ENCODE data around the gene HIPK2. TPM values are rescaled to one million over a fixed set of nuclear protein-coding genes. Genes with fewer than 3 reads are reported as not detected.

Gene HIPK2
- total RNA-seq, 2 donors from 2014 or later = 49.4 to 68.5 TPM

DNA sequence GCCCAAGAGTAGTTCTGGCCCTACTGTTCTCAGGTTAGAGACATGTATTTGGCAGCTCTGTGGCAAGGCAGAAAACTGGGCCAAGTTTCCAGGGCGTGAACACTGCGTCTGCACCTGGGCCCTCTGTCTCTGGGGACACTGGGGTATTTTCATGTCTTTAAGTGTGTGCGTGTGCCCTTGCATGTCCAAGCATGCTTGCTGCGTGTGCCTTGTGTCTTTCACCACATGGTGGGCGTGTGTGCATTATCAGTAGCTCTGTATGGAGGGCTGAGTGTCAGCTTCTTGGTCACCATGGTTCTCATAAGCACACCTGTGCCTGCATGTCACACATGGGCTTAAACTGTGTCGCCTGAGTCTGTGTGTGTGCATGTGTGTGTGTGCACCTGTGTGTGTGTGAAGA, 69.3 kb downstream of the HIPK2 start:
- Histone ChIP-seq H3K27me3 (replicated peaks; ENCODE audit: insufficient read depth) (no peaks in the 10 kb centered on the region), H3K4me1 (ENCODE audit: control insufficient read depth in 1 of 2, low read depth in 2 of 2) (peaks cover under 1 to 10% of the 10 kb centered on the region in 2 donors), H3K36me3 (peaks cover 11% of the 10 kb centered on the region), H3K9me3 (no peaks in the 10 kb centered on the region), H3K27ac (no peak overlapping the region), H3K4me3 (no peak overlapping the region)
- ATAC-seq (ENCODE audit: insufficient number of reproducible peaks, low FRiP score, low read depth) (no peak), DNase-seq (ENCODE audit: low spot score) (no peak)
- TF ChIP-seq CTCF (IDR thresholded peaks at IDR 0.05) = no peak

- ATAC-seq (ENCODE audit: insufficient number of reproducible peaks, low FRiP score, low read depth) = no peak
- no peak for TF ChIP-seq CTCF (IDR thresholded peaks at IDR 0.05)
- no peak overlapping the region for H3K27ac ChIP-seq
- H3K36me3 ChIP-seq = peaks cover 6% of the 10 kb centered on the region
- no peaks in the 10 kb centered on the region for H3K9me3 ChIP-seq
- no peak overlapping the region for H3K4me3 ChIP-seq
- DNase-seq (ENCODE audit: low spot score) = no peak
- no peaks in the 10 kb centered on the region for H3K27me3 ChIP-seq (replicated peaks; ENCODE audit: insufficient read depth)
- peaks cover 5 to 27% of the 10 kb centered on the region in 2 donors for H3K4me1 ChIP-seq (ENCODE audit: control insufficient read depth in 1 of 2, low read depth in 2 of 2)
These were observed 71.0 kb downstream of the HIPK2 start for GRCh38 chr7:139706837-139707236.

DNA sequence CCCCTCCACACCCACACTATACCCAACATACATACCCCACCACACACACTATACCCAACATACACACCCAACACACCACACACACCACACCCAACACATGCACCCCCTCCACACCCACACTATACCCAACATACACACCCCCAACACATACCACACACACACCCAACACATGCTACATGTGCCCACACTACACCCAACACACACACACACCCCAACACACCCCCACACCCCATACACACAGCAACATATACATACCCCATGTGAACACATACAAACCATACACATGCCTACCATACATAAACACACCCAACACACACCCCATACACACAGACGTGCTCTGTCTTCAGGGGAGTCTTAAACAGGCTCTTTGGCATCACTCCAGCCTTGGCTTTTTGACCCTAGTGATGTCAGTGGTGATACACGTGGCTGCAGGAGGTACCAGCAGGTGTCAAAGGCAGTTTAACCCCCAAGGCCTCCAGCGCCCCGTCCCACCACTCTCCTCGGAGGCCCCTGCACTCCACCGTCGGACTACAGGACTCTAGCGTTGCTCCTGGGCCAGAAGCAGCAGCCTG, 73.4 kb downstream of the HIPK2 start:
- Histone ChIP-seq H3K4me1 (ENCODE audit: control insufficient read depth in 1 of 2, low read depth in 2 of 2) (peaks cover 5 to 47% of the 10 kb centered on the region in 2 donors), H3K27ac (no peak overlapping the region)
- no peak for DNase-seq (ENCODE audit: low spot score)

GRCh38 chr7:139703487-139704307, 74.1 kb downstream of the HIPK2 start:
- peaks cover 6% of the 10 kb centered on the region for H3K36me3 ChIP-seq
- no peaks in the 10 kb centered on the region for H3K9me3 ChIP-seq
- H3K27ac ChIP-seq = no peak overlapping the region
- no peak for TF ChIP-seq CTCF (IDR thresholded peaks at IDR 0.05)
- H3K27me3 ChIP-seq (replicated peaks; ENCODE audit: insufficient read depth) = no peaks in the 10 kb centered on the region
- ATAC-seq (ENCODE audit: insufficient number of reproducible peaks, low FRiP score, low read depth) (no peak), DNase-seq (ENCODE audit: low spot score) (no peak)
- peaks cover 5 to 47% of the 10 kb centered on the region in 2 donors for H3K4me1 ChIP-seq (ENCODE audit: control insufficient read depth in 1 of 2, low read depth in 2 of 2)
- H3K4me3 ChIP-seq = no peak overlapping the region

More for the DNA sequence above, 73.4 kb downstream of the HIPK2 start:
- Histone ChIP-seq H3K4me3 (no peak overlapping the region), H3K27me3 (replicated peaks; ENCODE audit: insufficient read depth) (no peaks in the 10 kb centered on the region), H3K36me3 (peaks cover 6% of the 10 kb centered on the region), H3K9me3 (no peaks in the 10 kb centered on the region)
- no peak for TF ChIP-seq CTCF (IDR thresholded peaks at IDR 0.05)
- no peak for ATAC-seq (ENCODE audit: insufficient number of reproducible peaks, low FRiP score, low read depth)

- no peak for TF ChIP-seq CTCF (IDR thresholded peaks at IDR 0.05)
- Histone ChIP-seq H3K27me3 (replicated peaks; ENCODE audit: insufficient read depth) (no peaks in the 10 kb centered on the region), H3K9me3 (no peaks in the 10 kb centered on the region), H3K27ac (no peak overlapping the region), H3K4me1 (ENCODE audit: control insufficient read depth in 1 of 2, low read depth in 2 of 2) (peaks cover 5 to 47% of the 10 kb centered on the region in 2 donors), H3K36me3 (peaks cover 11% of the 10 kb centered on the region), H3K4me3 (no peak overlapping the region)
- ATAC-seq (ENCODE audit: insufficient number of reproducible peaks, low FRiP score, low read depth) (no peak), DNase-seq (ENCODE audit: low spot score) (no peak)
These were observed 74.8 kb downstream of the HIPK2 start for GRCh38 chr7:139702811-139703486.
